Activated T-helper 2 cell treated with anti-CD3 and anti-CD28 coated beads, Interferon-gamma antibody, Interleukin-2, Interleukin-4, amounts not matched to agents 10 μg/mL and 5 μg/mL and 100 μg/mL, durations not matched to agents 14 hours and 24 hours and 36 hours (primary cell): ENCODE measurements around the gene ZNF236. TPM values are rescaled to one million over a fixed set of nuclear protein-coding genes. Genes with fewer than 3 reads are reported as not detected.
"Not testable (repeated sequence)": the region's sequence is repeated elsewhere in the genome, so short reads cannot be mapped to it uniquely, and the experiment has no call there.

Experiments used
- DNase-seq: peaks from one replicate; pipeline ENCODE4 v3.0.0; 2021; ENCODE audit warnings: low spot score
- H3K27ac Mint-ChIP-seq: one replicate; pipeline ENCODE4 v1.8.0; 2021; ENCODE audit warnings: mixed read lengths
- H3K27me3 Mint-ChIP-seq: one replicate; pipeline ENCODE4 v1.8.0; 2021; ENCODE audit warnings: low read depth, mixed read lengths
- H3K36me3 Mint-ChIP-seq: one replicate; pipeline ENCODE4 v1.8.0; 2021; ENCODE audit warnings: low read depth, mixed read lengths
- H3K4me1 Mint-ChIP-seq: one replicate; pipeline ENCODE4 v1.8.0; 2021; ENCODE audit warnings: low read depth, mixed read lengths
- H3K4me3 Mint-ChIP-seq: one replicate; pipeline ENCODE4 v1.8.0; 2021; ENCODE audit warnings: low read depth, mild to moderate bottlenecking, moderate library complexity, mixed read lengths
- H3K9me3 Mint-ChIP-seq: one replicate; pipeline ENCODE4 v1.8.0; 2021; ENCODE audit warnings: mixed read lengths
- intact Hi-C: fragments of 100-400 bp; cut with micrococcal nuclease; formaldehyde crosslinking; loops from one replicate; pipeline ENCODE4 v1.15.1; 2023
- total RNA-seq: library from RNA; stranded (reverse); gene quantifications from 2 replicates; pipeline ENCODE4 v1.2.3, GENCODE V29; 2022

The ZNF236 gene
- total RNA-seq, 1 donor from 2014 or later = 19.8 TPM

- intact Hi-C loops = no loop called here
- peaks cover 29% of the 10 kb centered on the region for H3K4me1 Mint-ChIP-seq
Observed at GRCh38 chr18:76953156-76953555, 130.8 kb downstream of the ZNF236 start.

GRCh38 chr18:76953583-76954233 is 131.4 kb downstream of the ZNF236 start:
- Mint-ChIP-seq H3K36me3 (peaks cover 48% of the 10 kb centered on the region), H3K4me3 (no peak overlapping the region), H3K9me3 (no peaks in the 10 kb centered on the region), H3K27me3 (no peaks in the 10 kb centered on the region), H3K4me1 (peaks cover 24% of the 10 kb centered on the region), H3K27ac (no peak overlapping the region)
- intact Hi-C loops = no loop called here
- no peak for DNase-seq

More at GRCh38 chr18:76953156-76953555, 130.8 kb downstream of the ZNF236 start:
- Mint-ChIP-seq H3K27me3 (no peaks in the 10 kb centered on the region), H3K9me3 (no peaks in the 10 kb centered on the region), H3K36me3 (peaks cover 54% of the 10 kb centered on the region), H3K4me3 (no peak overlapping the region), H3K27ac (no peak overlapping the region)
- DNase-seq = no peak

GRCh38 chr18:76955524-76956170 is 133.3 kb downstream of the ZNF236 start:
- no peak for DNase-seq
- Mint-ChIP-seq H3K4me3 (no peak overlapping the region), H3K27ac (no peak overlapping the region), H3K9me3 (no peaks in the 10 kb centered on the region), H3K27me3 (no peaks in the 10 kb centered on the region), H3K4me1 (peaks cover 16% of the 10 kb centered on the region), H3K36me3 (peaks cover 46% of the 10 kb centered on the region)
- intact Hi-C loops = no loop called here

GRCh38 chr18:76956648-76957047 is 134.3 kb downstream of the ZNF236 start:
- intact Hi-C loops = no loop called here
- Mint-ChIP-seq H3K9me3 (no peaks in the 10 kb centered on the region), H3K36me3 (peaks cover 44% of the 10 kb centered on the region), H3K4me1 (peaks cover 8% of the 10 kb centered on the region), H3K27ac (no peak overlapping the region), H3K4me3 (no peak overlapping the region), H3K27me3 (no peaks in the 10 kb centered on the region)
- DNase-seq = no peak

- intact Hi-C loops = no loop called here
- H3K4me3 Mint-ChIP-seq = no peak overlapping the region
- no peaks in the 10 kb centered on the region for H3K27me3 Mint-ChIP-seq
- no peaks in the 10 kb centered on the region for H3K9me3 Mint-ChIP-seq
- H3K36me3 Mint-ChIP-seq = peaks cover 48% of the 10 kb centered on the region
- H3K4me1 Mint-ChIP-seq = peaks cover 13% of the 10 kb centered on the region
- no peak for DNase-seq
- H3K27ac Mint-ChIP-seq = no peak overlapping the region
Observed at GRCh38 chr18:76957384-76958355, 135.3 kb downstream of the ZNF236 start.

GRCh38 chr18:76958692-76959341 is 136.5 kb downstream of the ZNF236 start:
- peaks cover 52% of the 10 kb centered on the region for H3K36me3 Mint-ChIP-seq
- H3K9me3 Mint-ChIP-seq = no peaks in the 10 kb centered on the region
- H3K4me3 Mint-ChIP-seq = no peak overlapping the region
- DNase-seq = no peak
- no peaks in the 10 kb centered on the region for H3K27me3 Mint-ChIP-seq
- H3K4me1 Mint-ChIP-seq = peaks cover 23% of the 10 kb centered on the region
- H3K27ac Mint-ChIP-seq = no peak overlapping the region
- intact Hi-C loops = no loop called here

- Mint-ChIP-seq H3K4me1 (peaks cover 29% of the 10 kb centered on the region), H3K27me3 (no peaks in the 10 kb centered on the region), H3K4me3 (no peak overlapping the region), H3K9me3 (no peaks in the 10 kb centered on the region), H3K27ac (no peak overlapping the region), H3K36me3 (peaks cover 58% of the 10 kb centered on the region)
- intact Hi-C loops = no loop called here
- no peak for DNase-seq
Observed at GRCh38 chr18:76959605-76960004, 137.2 kb downstream of the ZNF236 start.

GRCh38 chr18:76960528-76961035 is 138.2 kb downstream of the ZNF236 start:
- Mint-ChIP-seq H3K27me3 (no peaks in the 10 kb centered on the region), H3K36me3 (peaks cover 66% of the 10 kb centered on the region), H3K9me3 (no peaks in the 10 kb centered on the region), H3K27ac (no peak overlapping the region), H3K4me1 (peaks cover 35% of the 10 kb centered on the region), H3K4me3 (no peak overlapping the region)
- DNase-seq = no peak
- intact Hi-C loops = no loop called here

GRCh38 chr18:76962851-76963250 is 140.5 kb downstream of the ZNF236 start:
- Mint-ChIP-seq H3K36me3 (peaks cover 54% of the 10 kb centered on the region), H3K9me3 (no peaks in the 10 kb centered on the region), H3K4me3 (no peak overlapping the region), H3K27me3 (no peaks in the 10 kb centered on the region), H3K27ac (no peak overlapping the region), H3K4me1 (peaks cover 29% of the 10 kb centered on the region)
- intact Hi-C loops = no loop called here
- DNase-seq = no peak

GRCh38 chr18:76963936-76964335 is 141.6 kb downstream of the ZNF236 start:
- Mint-ChIP-seq H3K4me1 (peaks cover 29% of the 10 kb centered on the region), H3K36me3 (peaks cover 58% of the 10 kb centered on the region), H3K27me3 (no peaks in the 10 kb centered on the region), H3K27ac (peak overlapping the region; percentile 34), H3K9me3 (no peaks in the 10 kb centered on the region), H3K4me3 (peak overlapping the region; percentile 0)
- intact Hi-C loops = no loop called here
- DNase-seq = no peak

- intact Hi-C loops, H3K4me3 Mint-ChIP-seq, H3K27me3 Mint-ChIP-seq, H3K27ac Mint-ChIP-seq, DNase-seq, H3K9me3 Mint-ChIP-seq: not testable (repeated sequence)
- H3K36me3 Mint-ChIP-seq = peaks cover 47% of the 10 kb centered on the region
- H3K4me1 Mint-ChIP-seq = peaks cover 29% of the 10 kb centered on the region
Observed at GRCh38 chr18:76965555-76966151, 143.3 kb downstream of the ZNF236 start.

- Mint-ChIP-seq H3K36me3 (peaks cover 32% of the 10 kb centered on the region), H3K4me1 (peaks cover 26% of the 10 kb centered on the region)
- H3K27me3 Mint-ChIP-seq, intact Hi-C loops, H3K4me3 Mint-ChIP-seq, DNase-seq, H3K9me3 Mint-ChIP-seq, H3K27ac Mint-ChIP-seq: not testable (repeated sequence)
Observed at GRCh38 chr18:76967299-76967698, 144.9 kb downstream of the ZNF236 start.
